DMS114 treated with DMSO at 0.1 percent for 48 hours (cell line): ENCODE measurements around the gene CIC.

Experiments
- DNase-seq: peaks from one replicate; lab custom pipeline; 2025; ENCODE audit not compliant: unreplicated experiment; lab: John Stamatoyannopoulos, UW

The CIC gene

DNA sequence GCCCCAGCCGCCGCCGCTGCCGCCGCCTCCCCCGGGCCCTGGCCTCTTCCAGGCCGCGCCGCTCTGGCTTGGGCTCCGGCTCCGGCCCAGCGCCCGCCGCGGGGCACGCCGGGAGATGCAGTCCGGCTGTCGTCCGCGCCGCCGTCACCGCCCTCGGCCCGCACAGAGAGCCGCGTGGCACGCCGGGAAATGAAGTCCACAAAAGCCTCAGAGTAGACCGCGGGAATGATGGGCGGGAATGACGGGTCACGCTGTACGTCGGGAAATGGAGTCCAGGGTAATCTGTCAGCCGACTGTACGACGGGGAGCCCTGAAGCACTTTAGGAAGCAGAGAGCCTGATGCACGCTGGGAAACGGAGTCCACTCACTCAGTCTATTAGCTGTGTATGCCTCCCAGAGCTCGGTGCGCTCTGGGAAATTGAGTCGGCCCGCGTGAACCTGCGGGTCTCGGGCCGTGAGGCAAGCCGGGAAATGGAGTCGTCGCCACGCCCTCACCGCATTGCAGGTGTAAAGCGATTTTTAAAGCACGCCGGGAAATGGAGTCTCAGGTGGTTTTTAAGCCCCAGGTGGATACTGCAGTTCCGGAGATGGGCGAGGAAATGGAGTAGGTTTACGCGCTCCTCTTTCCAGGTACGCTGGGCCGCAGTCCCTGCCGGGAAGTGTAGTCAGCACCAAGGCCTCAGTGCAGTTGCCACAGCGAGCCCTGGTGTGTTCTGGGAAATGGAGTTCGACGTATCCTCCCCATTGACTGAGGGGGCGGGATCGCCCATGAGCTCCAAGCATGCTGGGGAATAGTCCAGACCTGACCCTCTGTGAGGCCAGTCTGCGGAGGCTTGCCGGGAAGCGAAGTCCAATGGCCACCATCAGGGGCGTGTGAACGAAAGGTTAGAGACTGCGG is 26.3 kb upstream of the CIC start, which contains the start of gene GSK3A:
TSS of gene GSK3A (minus strand) at position 91 of the 898 bp plus-strand sequence. CDS start 137 bp downstream, outside the sequence.
- DNase-seq, result peak; percentile 98

GRCh38 chr19:42244347-42245220 is 24.5 kb upstream of the CIC start:
- peak; percentile 97 for DNase-seq

DNA sequence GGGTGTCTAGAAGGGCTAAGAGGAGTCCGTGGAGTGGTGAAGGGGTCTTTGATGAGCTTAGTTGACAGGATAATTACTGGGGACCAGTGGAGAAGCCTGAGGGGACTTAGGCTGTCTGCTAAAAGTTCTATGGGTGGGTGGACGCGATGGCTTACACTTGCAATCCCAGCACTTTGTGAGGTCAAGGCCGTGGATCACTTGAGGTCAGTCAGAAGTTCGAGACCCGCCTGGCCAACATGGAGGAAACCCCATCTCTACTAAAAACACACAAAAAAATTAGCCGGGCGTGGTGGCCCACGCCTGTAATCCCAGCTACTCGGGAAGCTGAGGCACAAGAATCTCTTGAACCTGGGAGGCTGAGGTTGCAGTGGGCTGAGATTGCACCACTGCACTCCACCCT is 23.8 kb upstream of the CIC start:
- no peak for DNase-seq

GRCh38 chr19:42246143-42246921 is 22.7 kb upstream of the CIC start:
- DNase-seq, result peak; percentile 57

DNA sequence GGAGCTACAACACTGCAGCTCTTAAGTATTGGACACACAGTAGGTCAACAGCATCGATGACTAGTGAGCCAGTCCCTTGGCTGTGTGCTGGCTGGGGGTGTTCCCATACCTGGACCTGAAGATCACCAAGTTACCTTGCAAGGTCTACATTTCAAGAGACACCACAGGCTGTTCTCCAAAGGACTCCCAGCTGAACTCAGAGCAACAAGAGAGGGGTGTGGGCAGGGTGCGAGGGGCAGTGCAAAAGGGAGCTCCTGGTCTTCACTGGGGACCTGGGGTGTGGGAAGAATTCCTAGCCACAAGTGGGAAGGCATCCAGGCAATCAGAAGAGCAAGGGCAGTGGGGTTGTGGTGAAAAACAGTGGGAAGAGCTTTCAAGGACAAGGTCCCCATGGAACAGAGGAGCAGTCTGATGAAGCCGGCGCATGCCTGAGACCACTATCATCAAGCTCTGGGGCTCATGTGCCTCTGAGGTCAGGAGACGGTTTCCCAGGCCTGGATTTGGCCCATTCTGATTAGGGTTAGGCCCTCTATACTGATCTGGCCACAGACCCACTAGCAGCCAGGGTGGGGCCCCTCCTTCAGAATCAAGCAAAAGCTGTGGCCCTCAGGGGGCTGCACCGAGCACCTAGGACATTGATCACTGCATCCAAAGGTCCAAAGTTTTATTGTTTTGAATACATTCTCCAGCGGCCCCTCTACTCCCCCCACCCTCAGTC is 22.0 kb upstream of the CIC start:
- DNase-seq, result no peak

- no peak for DNase-seq
These were observed 21.3 kb upstream of the CIC start for GRCh38 chr19:42247640-42248199.

- no peak for DNase-seq
These were observed 20.5 kb upstream of the CIC start for GRCh38 chr19:42248270-42249148.

DNA sequence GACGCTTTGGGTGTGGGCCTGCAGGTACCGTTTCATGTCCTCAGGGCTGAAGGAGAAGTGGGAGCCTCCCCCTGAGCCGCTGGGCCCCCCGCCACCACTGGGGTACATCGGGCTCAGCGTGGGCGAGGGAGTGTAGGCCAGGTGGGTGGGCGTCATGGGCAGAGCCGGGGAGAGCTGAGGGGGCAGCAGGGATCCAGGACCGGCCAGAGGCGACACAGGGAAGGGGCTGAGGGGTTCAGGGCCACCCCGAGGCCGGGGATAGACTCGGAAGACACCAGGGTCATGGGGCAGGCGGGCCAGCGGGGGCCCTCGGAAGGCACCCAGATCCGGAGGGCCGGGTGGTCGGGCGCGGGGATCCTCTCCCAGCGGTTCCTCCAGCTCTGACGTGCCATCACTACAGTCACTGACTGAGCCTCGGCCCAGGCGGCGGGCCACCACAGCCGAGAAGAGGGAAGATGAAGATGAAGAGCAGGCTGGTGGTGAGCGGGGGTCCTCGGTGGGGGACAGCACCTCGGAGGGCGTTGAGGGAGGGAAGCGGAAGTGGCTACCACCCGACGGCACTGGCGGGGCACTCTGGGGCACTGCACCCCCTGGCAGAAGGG is 19.8 kb upstream of the CIC start:
- DNase-seq, result no peak

- DNase-seq, result no peak
These were observed 19.3 kb upstream of the CIC start for GRCh38 chr19:42249769-42250168.

DNA sequence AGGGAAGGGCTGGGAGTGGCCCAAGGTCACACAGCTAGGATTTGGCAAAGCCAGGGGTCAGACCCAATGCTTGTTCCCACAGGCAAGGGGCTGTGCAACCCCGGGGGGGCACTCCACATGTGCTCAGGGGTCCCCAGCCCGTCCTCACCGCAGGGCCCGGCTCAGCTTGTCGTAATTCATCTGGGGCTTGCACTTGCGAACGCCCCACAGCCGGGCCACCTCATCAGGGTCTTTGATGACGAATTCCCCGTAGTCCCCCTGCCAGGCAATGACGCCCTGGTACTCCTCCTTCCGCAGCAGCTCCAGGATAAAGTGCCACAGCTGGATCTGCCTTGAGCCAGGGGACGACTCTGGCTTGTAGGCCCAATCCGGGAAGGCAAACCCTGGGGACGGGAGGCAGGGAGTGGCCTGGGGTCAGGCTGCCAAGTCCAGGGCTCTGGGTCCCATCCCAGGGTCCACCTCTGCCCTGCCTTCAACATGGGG is 18.8 kb upstream of the CIC start:
- no peak for DNase-seq

DNA sequence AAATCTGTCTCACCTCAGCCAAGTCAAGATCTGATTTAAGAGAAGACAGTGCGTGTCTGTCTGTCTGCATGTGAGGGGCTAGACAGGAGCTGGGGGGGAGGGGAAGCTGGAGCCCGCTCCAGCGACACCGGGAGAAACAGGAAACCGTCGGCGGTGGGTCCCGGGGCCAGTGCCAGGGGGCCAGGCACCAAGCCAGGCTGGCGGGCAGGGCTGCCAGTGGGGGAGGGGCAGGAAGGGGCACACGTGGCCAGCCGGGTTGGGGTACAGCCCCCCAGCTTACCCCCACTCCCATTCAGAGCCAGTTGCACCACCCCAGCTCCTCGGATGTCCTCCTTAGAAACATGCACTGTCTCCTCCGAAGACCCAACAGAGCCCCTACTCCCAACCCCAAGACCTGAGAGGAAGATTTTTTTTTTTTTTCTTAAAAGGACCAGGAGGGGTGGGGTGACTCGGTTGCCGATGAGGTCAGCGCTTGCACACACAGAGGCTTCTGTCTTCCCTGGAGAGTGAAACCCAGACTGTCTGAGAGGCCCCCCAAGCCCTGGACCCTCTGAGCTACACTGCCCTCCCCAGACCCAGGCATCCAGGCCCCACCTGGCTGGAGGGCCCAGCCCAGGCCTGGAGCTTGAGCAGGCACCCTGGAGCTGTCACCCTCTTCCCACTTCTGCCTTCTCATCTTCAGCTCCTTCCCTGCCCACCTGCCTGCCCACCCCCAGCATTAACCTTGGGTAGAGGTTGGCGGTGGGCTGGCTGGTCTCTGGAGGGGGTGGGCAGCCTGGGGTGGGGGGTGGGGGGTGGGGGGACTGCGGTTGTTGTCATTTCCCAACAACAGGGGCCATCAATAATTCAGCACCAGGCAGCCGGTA is 18.2 kb upstream of the CIC start:
- no peak for DNase-seq

- no peak for DNase-seq
These were observed 17.3 kb upstream of the CIC start for GRCh38 chr19:42251572-42252358.

DNA sequence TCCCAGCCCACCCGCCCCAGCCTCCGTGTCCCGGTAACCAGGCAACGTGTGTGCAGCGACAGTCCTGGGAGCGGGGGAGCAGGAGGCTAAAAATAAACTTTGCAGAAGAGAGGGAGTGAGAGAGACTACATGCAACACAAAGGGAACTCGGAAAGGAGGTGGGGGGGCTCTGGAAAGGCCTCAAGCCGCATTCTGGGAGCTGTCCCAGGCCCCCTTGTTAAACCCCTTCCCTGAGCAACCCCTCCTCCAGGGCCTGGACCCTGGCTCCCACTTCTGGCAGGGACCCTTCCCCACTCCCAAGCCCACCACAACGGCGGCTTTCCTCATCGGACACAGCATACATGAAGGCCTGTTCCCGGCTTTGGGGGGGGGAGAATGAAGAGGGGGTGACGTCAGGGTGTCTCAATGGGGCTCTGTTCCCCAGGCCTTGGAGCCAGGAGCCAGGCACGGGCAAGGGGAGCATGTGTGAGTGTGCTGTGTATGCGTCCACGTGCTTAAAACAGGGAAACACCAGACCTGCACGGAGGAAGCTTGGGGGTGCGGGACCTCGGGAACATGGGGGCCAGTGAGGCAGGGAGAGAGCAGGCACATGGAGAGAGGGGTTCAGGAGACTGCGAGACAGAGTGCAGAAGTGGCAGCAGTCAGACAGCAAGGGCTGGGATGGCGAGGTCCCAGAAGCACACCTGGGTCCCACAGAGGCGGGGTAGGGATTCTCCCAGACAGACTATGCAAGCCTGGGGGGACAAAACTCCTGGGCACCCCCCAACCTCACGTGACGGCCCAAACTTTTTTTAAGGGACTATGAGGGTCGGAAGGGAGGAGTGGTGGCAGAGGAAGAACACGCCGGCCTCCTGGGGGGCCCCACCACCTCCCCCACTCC is 16.4 kb upstream of the CIC start:
- peak; percentile 23 for DNase-seq

DNA sequence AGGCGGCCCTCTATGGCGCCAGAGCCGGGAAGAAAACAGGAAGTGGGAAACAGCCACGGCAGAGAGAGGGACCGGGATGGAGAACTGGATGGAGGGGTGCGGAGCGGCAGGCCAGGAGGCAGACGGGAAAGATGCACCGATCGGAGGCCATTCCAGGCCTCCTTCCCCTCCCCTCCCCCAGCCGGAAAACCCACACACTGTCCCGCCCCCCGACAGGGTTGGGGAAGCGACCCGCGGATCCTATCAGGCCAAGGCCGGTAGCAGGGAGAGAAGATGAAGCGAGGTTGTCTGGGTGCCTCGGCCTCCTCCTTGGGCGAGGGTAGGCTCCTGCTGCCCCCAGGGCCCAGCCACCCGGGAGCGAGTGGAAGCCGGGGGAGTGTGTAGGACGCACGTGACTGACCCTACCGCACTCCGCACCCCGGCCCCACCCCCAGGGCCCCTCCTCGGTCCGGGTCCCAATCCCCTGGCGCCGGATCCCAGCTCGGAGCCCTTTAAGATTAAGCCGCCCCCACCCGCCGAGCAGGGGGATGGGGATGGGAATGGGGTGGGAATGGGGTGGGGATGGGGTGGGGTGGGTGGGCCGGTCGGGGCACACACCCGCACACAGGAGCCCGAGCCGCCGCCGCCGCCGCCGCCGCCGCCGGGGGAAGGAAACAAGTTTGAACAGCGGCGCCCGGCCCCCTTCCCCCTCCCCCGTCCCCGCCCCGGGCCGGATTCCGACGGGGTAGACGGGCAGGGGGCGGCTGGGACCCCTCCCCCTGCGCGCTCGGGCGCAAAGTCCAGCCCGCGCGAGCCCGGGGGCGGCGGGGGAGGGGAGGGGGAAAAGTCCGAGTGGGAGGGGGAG is 15.6 kb upstream of the CIC start:
- DNase-seq, result no peak
